ENCODE data around the gene CLASP1.

DNA sequence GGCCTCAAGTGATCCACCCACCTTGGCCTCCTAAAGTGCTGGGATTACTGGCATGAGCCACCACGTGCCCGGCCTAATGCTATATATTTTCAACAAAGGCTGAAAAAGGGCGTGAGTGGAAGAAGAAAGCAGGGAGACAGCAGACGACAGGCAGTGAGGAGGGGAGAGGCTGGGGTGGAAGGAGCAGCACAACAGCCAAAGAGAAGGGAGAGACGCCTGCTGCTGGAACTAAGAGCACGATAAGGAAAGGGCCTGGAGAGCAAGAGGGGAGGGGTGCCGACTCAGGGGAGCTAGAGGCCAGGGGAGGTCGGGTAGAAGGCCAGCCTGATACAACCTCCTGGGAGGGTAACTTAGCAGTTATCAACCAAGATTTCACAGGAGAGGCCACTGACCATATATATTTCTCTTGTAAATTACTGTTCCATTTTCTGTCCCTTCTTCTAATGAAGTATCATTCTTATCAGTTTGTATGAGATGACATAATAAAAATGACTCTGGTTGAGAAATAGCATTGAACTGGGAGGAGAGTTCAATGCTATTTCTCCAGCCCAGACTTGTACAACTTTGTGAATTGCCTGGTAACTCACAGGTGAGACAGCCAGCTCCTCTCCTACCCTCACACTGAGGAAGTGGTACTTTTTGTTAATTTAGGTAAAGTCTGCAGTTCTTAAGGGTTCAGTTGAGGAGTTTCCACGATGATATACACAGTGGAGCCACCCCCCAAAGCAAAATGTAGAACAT lies 124.4 kb downstream of the CLASP1 start:
- TF ChIP-seq, protein P1, sequence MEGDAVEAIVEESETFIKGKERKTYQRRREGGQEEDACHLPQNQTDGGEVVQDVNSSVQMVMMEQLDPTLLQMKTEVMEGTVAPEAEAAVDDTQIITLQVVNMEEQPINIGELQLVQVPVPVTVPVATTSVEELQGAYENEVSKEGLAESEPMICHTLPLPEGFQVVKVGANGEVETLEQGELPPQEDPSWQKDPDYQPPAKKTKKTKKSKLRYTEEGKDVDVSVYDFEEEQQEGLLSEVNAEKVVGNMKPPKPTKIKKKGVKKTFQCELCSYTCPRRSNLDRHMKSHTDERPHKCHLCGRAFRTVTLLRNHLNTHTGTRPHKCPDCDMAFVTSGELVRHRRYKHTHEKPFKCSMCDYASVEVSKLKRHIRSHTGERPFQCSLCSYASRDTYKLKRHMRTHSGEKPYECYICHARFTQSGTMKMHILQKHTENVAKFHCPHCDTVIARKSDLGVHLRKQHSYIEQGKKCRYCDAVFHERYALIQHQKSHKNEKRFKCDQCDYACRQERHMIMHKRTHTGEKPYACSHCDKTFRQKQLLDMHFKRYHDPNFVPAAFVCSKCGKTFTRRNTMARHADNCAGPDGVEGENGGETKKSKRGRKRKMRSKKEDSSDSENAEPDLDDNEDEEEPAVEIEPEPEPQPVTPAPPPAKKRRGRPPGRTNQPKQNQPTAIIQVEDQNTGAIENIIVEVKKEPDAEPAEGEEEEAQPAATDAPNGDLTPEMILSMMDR (IDR thresholded peaks at IDR 0.05): no peak
- TF ChIP-seq POLR2A (IDR thresholded peaks at IDR 0.05): no peak
